Lower leg skin (tissue), 4 donors: ENCODE results near the gene SDCBP2. TPM values are rescaled to one million over a fixed set of nuclear protein-coding genes. Genes with fewer than 3 reads are reported as not detected.
A peak's percentile ranks its signal among the peaks of the same experiment; 100 is the strongest.

Experiments used
- DNase-seq, 2 donors: peaks; one replicate each; pipeline ENCODE4 v3.0.0-alpha.2; 2019; ENCODE audit warnings: low spot score in 2 of 2
- H3K4me3 ChIP-seq: fragments of 200-600 bp; sonication (generic); 2 replicates; pipeline ENCODE4 v1.5.1; 2017; ENCODE audit warnings: mild to moderate bottlenecking, low read depth; ENCODE audit not compliant: poor library complexity, severe bottlenecking
- POLR2A ChIP-seq, 2 donors: fragments of 450-650 bp; IDR thresholded peaks; one replicate each; pipeline ENCODE4 v1.6.1; 2016 to 2017; ENCODE audit warnings: antibody characterized with exemption in 2 of 2, mild to moderate bottlenecking in 1 of 2, moderate library complexity in 1 of 2
- WGBS, 2 donors: methylation state at CpG; one replicate each; pipeline ENCODE4 v1.1.5; 2018; 5-methylcytosine and 5-hydroxymethylcytosine counted together
- intact Hi-C: fragments of 100-400 bp; cut with DNase I; formaldehyde crosslinking; loops from one replicate; pipeline ENCODE4 v1.15.0; 2023; ENCODE audit warnings: low total_unique reads
- total RNA-seq, 4 donors: library from RNA; depleted of rRNA; stranded (reverse); fragments of >200 nt; gene quantifications; one replicate each; pipeline ENCODE4 v1.1.0, GENCODE V29; 2016
- TF ChIP-seq, protein P1 (sequence below), 3 donors: fragments of 450-650 bp; IDR thresholded peaks; one replicate each; pipeline ENCODE4 v1.5.1; 2016; ENCODE audit warnings: antibody characterized with exemption in 3 of 3, mild to moderate bottlenecking in 3 of 3, moderate library complexity in 2 of 3

Gene SDCBP2
- total RNA-seq, 4 donors from 2014 or later, result 141 to 206 (median 181) TPM

DNA sequence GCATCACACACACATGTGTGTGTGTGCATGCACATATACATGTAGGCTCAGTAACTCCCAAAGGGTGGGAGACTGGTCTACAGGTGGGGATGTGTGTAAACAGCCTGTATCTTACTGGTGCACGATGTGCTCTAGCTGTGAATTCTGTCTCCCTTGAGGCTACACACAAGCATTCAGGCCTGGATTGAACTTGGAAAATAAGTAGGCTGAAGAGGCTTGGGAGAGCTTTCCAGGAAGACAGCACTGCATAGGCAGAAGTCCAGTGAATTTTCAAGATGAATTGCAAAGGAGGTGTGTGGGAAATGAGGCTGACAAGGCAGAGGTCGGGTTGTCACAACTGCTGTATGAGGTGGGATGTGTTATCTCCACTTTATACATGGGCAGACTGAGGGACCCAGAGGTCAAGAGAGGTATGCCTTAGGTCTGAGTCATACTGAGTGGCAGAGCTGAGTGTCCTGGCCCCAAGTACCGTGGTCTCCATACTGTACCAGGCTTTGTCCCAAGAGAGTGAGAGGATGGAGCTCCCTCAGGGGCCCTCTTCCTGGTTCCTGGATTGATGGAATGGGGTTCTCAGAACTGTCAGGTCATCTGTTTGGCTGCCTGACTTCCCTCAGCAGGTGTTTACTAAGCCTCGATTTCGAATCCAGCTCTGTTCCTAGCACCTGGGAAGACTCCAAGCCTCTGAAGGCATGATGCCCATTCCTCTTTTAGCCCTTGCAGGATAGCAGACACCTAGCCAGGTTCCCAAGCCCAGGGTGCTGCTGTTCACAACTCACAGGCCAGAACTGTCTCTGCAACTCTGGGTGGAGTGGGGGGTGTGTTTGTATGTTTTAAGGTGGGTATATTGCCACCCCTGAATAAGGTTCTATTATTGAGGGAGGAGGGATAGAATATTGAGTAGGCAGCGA, 48.5 kb downstream of the SDCBP2 start:
- no peak overlapping the region for H3K4me3 ChIP-seq
- peak in 1 of 2 donors; percentile 54 for DNase-seq
- intact Hi-C loops, result no loop called here
- TF ChIP-seq, protein P1, sequence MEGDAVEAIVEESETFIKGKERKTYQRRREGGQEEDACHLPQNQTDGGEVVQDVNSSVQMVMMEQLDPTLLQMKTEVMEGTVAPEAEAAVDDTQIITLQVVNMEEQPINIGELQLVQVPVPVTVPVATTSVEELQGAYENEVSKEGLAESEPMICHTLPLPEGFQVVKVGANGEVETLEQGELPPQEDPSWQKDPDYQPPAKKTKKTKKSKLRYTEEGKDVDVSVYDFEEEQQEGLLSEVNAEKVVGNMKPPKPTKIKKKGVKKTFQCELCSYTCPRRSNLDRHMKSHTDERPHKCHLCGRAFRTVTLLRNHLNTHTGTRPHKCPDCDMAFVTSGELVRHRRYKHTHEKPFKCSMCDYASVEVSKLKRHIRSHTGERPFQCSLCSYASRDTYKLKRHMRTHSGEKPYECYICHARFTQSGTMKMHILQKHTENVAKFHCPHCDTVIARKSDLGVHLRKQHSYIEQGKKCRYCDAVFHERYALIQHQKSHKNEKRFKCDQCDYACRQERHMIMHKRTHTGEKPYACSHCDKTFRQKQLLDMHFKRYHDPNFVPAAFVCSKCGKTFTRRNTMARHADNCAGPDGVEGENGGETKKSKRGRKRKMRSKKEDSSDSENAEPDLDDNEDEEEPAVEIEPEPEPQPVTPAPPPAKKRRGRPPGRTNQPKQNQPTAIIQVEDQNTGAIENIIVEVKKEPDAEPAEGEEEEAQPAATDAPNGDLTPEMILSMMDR (IDR thresholded peaks at IDR 0.05), result no peak
- TF ChIP-seq POLR2A (IDR thresholded peaks at IDR 0.05), result no peak
- WGBS, 2 donors, result 70 to 82% methylated on average over 6 of the region's 6 CpGs

GRCh38 chr20:1278993-1279392, 49.9 kb downstream of the SDCBP2 start:
- intact Hi-C loops, result no loop called here
- DNase-seq, result no peak
- TF ChIP-seq, protein P1 (IDR thresholded peaks at IDR 0.05), result no peak
- TF ChIP-seq POLR2A (IDR thresholded peaks at IDR 0.05), result no peak
- H3K4me3 ChIP-seq, result no peak overlapping the region
- 92 to 96% methylated on average over 4 of the region's 4 CpGs for WGBS, 2 donors

DNA sequence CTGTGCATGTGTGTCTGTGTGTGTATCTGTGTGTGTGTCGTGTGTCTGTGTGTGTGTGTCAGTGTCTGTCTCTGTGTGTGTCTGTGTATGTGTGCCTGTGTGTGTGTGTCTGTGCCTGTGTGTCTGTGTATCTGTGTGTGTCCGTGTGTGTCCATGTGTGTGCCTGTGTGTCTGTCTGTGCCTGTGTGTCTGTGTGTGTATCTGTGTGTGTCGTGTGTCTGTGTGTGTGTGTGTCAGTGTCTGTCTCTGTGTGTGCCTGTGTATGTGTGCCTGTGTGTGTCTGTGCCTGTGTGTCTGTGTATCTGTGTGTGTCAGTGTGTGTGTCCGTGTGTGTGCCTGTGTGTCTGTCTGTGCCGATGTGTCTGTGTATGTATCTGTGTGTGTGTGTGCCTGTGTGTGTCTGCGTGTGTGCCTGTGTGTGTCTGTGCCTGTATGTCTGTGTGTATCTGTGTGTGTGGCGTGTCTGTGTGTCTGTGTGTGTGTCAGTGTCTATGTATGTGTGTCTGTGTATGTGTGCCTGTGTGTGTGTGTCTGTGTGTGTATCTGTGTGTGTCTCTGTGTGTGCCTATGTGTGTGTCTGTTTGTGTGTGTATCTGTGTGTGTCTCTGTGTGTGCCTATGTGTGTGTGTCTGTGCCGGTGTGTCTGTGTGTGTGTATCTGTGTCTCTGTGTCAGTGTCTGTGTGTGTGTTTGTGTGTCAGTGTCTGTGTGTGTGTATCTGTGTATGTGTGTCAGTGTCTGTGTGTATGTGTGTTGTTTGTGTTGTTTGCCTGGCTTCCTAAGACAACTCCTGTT, 51.2 kb downstream of the SDCBP2 start:
- no peak overlapping the region for H3K4me3 ChIP-seq
- WGBS, 2 donors, result 89 to 93% methylated on average over 8 of the region's 8 CpGs
- DNase-seq, result peak in 1 of 2 donors; percentile 3
- TF ChIP-seq, protein P1 (IDR thresholded peaks at IDR 0.05), result no peak
- no peak for TF ChIP-seq POLR2A (IDR thresholded peaks at IDR 0.05)
- intact Hi-C loops, result no loop called here

DNA sequence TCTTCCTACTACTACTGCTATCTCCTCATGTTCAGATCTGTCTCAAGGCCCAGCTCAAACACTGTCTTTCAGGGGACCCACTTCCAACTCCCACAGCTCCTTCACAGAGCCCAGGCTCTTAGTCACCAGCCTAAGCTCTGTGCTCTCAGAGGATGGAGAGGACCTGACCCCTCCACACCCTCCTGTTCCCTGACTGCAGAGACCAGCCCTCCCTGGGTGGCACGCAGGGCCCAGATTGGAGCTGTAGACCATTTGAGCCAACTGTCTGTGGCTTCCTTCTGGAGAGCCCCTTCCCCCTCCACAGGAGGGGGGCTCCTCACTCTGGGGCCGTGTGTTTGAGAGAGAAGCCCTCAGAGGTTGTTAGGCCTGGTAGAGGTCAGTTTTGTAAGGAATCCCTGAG, 53.0 kb downstream of the SDCBP2 start:
- TF ChIP-seq, protein P1 (IDR thresholded peaks at IDR 0.05), result no peak
- TF ChIP-seq POLR2A (IDR thresholded peaks at IDR 0.05), result no peak
- no peak overlapping the region for H3K4me3 ChIP-seq
- 86% methylated on average over 2 of the region's 2 CpGs for WGBS, 2 donors
- no peak for DNase-seq
- intact Hi-C loops, result no loop called here

DNA sequence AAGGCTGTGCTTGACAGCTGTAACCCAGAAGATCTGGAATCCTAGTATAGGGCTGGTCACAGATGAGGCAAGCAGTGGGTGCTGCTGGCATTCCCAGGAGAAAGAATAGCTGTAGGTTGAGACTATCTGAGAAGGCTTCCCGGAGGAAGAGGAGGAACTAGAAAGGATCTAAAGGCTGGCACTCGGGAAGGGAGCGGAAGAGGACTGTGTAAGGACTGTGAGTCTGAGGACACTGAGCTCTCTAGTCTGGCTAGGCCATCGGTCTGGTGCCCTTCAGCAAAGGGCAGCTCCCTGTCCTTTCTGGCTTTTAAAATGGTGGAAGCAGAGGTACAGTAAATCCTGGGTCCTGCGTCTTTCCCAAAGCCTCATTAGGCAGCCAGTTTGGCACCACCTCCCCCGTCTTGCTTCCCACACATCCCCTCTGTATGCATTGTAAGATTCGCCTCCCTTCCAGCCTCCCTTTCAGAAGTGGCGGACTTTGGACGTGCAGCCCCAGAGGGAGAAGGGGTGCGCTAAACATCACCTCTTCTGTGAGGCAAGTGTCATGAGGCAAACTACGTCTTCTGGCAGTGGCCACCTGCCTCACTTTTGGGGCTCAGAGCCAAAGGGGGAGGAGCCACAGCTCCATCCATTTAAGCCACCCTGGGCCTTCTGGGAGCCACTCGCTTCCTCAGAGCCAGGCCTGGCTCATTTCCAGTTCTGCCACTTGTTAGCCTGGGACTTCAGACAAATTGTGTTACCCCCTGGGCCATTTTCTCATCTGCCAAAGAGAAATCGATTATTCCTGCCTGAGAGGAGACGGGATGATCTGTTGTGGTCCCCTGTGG, 54.2 kb downstream of the SDCBP2 start:
- H3K4me3 ChIP-seq, result no peak overlapping the region
- DNase-seq, result no peak
- 85 to 89% methylated on average over 14 of the region's 14 CpGs for WGBS, 2 donors
- intact Hi-C loops, result no loop called here
- no peak for TF ChIP-seq POLR2A (IDR thresholded peaks at IDR 0.05)
- TF ChIP-seq, protein P1 (IDR thresholded peaks at IDR 0.05), result no peak
